H9 (cell line): ENCODE measurements around the gene DGKH. TPM values are rescaled to one million over a fixed set of nuclear protein-coding genes. Genes with fewer than 3 reads are reported as not detected.

Experiments used
- DNase-seq: peaks from one replicate; pipeline ENCODE4 v3.0.0-alpha.2; 2017
- H2AFZ ChIP-seq: one replicate; pipeline ENCODE4 v1.6.1; 2013; ENCODE audit warnings: mild to moderate bottlenecking, low read length, control low read depth, moderate library complexity
- H2AK5ac ChIP-seq: 2 replicates; pipeline ENCODE4 v1.6.1; 2013; ENCODE audit warnings: low read length, control low read depth, mixed read lengths; ENCODE audit not compliant: insufficient read length
- H2BK120ac ChIP-seq: one replicate; pipeline ENCODE4 v1.6.1; 2013; ENCODE audit warnings: low read depth, mild to moderate bottlenecking, low read length, control low read depth, inconsistent platforms; ENCODE audit not compliant: poor library complexity, severe bottlenecking
- H2BK12ac ChIP-seq: 2 replicates; pipeline ENCODE4 v1.6.1; 2013; ENCODE audit warnings: low read length, control low read depth, mixed read lengths, low read depth; ENCODE audit not compliant: insufficient read length
- H2BK15ac ChIP-seq: 2 replicates; pipeline ENCODE4 v1.6.1; 2013; ENCODE audit warnings: low read depth, low read length, control low read depth
- H2BK20ac ChIP-seq: one replicate; pipeline ENCODE4 v1.6.1; 2013; ENCODE audit warnings: low read depth, mild to moderate bottlenecking, low read length, control low read depth, inconsistent platforms; ENCODE audit not compliant: poor library complexity, severe bottlenecking
- H2BK5ac ChIP-seq: 2 replicates; pipeline ENCODE4 v1.6.1; 2013; ENCODE audit warnings: low read length, control low read depth, mixed read lengths; ENCODE audit not compliant: insufficient read length
- H3K14ac ChIP-seq: 2 replicates; pipeline ENCODE4 v1.6.1; 2013; ENCODE audit warnings: low read length, control low read depth; ENCODE audit not compliant: insufficient read depth
- H3K18ac ChIP-seq: 2 replicates; pipeline ENCODE4 v1.6.1; 2013; ENCODE audit warnings: low read depth, mild to moderate bottlenecking, mixed read lengths, low read length, control low read depth; ENCODE audit not compliant: insufficient read length
- H3K23ac ChIP-seq: 2 replicates; pipeline ENCODE4 v1.6.1; 2013; ENCODE audit warnings: low read length, control low read depth, mixed read lengths, low read depth; ENCODE audit not compliant: insufficient read length
- H3K23me2 ChIP-seq: 2 replicates; pipeline ENCODE4 v1.6.1; 2013; ENCODE audit warnings: low read depth, mild to moderate bottlenecking, mixed read lengths, low read length, control low read depth; ENCODE audit not compliant: insufficient read length, poor library complexity, severe bottlenecking
- H3K27ac ChIP-seq: 2 replicates; pipeline ENCODE4 v1.5.1; 2013; ENCODE audit warnings: low read length, control low read depth, mixed read lengths, low read depth; ENCODE audit not compliant: insufficient read length
- H3K27me3 ChIP-seq: 2 replicates; pipeline ENCODE4 v1.6.1; 2013; ENCODE audit warnings: low read length, control low read depth, inconsistent platforms; ENCODE audit not compliant: insufficient read depth
- H3K4ac ChIP-seq: 2 replicates; pipeline ENCODE4 v1.6.1; 2013; ENCODE audit warnings: low read depth, mild to moderate bottlenecking, control low read depth, inconsistent platforms, low read length, moderate library complexity
- H3K4me1 ChIP-seq: 2 replicates; pipeline ENCODE4 v1.6.1; 2013; ENCODE audit warnings: low read length, control low read depth, inconsistent platforms; ENCODE audit not compliant: insufficient read depth
- H3K4me2 ChIP-seq: 2 replicates; pipeline ENCODE4 v1.6.1; 2013; ENCODE audit warnings: low read length, control low read depth, mixed read lengths; ENCODE audit not compliant: insufficient read length, insufficient read depth
- H3K56ac ChIP-seq: 2 replicates; pipeline ENCODE4 v1.6.1; 2013; ENCODE audit warnings: low read depth, mild to moderate bottlenecking, mixed read lengths, low read length, control low read depth; ENCODE audit not compliant: insufficient read length
- H3K79me1 ChIP-seq: 2 replicates; pipeline ENCODE4 v1.6.1; 2013; ENCODE audit warnings: low read depth, mild to moderate bottlenecking, moderate library complexity, low read length, control low read depth, inconsistent platforms; ENCODE audit not compliant: insufficient read depth, poor library complexity, severe bottlenecking
- H3K79me2 ChIP-seq: 2 replicates; pipeline ENCODE4 v1.6.1; 2013; ENCODE audit warnings: low read length, control low read depth, inconsistent platforms; ENCODE audit not compliant: insufficient read depth
- H3K9ac ChIP-seq: 2 replicates; pipeline ENCODE4 v1.6.1; 2013; ENCODE audit warnings: low read length, control low read depth, mixed read lengths; ENCODE audit not compliant: insufficient read length; ENCODE audit errors: extremely low read depth
- H3K9me3 ChIP-seq: one replicate; pipeline ENCODE4 v1.6.1; 2013; ENCODE audit warnings: low read depth, low read length, inconsistent platforms; ENCODE audit not compliant: control insufficient read depth
- H3T11ph ChIP-seq: one replicate; pipeline ENCODE4 v1.6.1; 2013; ENCODE audit warnings: mild to moderate bottlenecking, low read length, control low read depth, inconsistent platforms
- H4K20me1 ChIP-seq: one replicate; pipeline ENCODE4 v1.6.1; 2013; ENCODE audit not compliant: control insufficient read depth, insufficient read length, insufficient read depth
- H4K5ac ChIP-seq: 2 replicates; pipeline ENCODE4 v1.6.1; 2013; ENCODE audit warnings: low read depth, mild to moderate bottlenecking, mixed read lengths, low read length, control low read depth; ENCODE audit not compliant: insufficient read length
- H4K8ac ChIP-seq: replicated peaks from 2 replicates; pipeline ENCODE4 v1.6.1; 2013; ENCODE audit warnings: low read length, control low read depth, mixed read lengths, low read depth; ENCODE audit not compliant: insufficient read length
- H4K91ac ChIP-seq: 2 replicates; pipeline ENCODE4 v1.6.1; 2013; ENCODE audit warnings: low read depth, mild to moderate bottlenecking, moderate library complexity, mixed read lengths, low read length, control low read depth; ENCODE audit not compliant: insufficient read length
- H3K27ac Mint-ChIP-seq, 3 experiments: 2 replicates in 2 of 3; 3 replicates in 1 of 3; pipeline ENCODE4 v1.8.0; 2020 to 2021; ENCODE audit warnings: mixed read lengths in 3 of 3, mild to moderate bottlenecking in 1 of 3, moderate library complexity in 1 of 3
- H3K27me3 Mint-ChIP-seq: 2 replicates; pipeline ENCODE4 v1.8.0; 2021; ENCODE audit warnings: low read depth, mild to moderate bottlenecking, moderate library complexity, mixed read lengths
- H3K36me3 Mint-ChIP-seq, 3 experiments: 2 replicates in 2 of 3; 3 replicates in 1 of 3; pipeline ENCODE4 v1.8.0; 2020 to 2021; ENCODE audit warnings: low read depth in 3 of 3, mixed read lengths in 3 of 3; ENCODE audit not compliant: insufficient read depth in 1 of 3
- H3K4me1 Mint-ChIP-seq, 2 experiments: 2 replicates each; pipeline ENCODE4 v1.8.0; 2020; ENCODE audit warnings: mixed read lengths in 2 of 2
- H3K4me3 Mint-ChIP-seq, 2 experiments: 2 replicates in 1 of 2; 3 replicates in 1 of 2; pipeline ENCODE4 v1.8.0; 2020 to 2021; ENCODE audit warnings: mild to moderate bottlenecking in 2 of 2, mixed read lengths in 2 of 2, moderate library complexity in 1 of 2
- H3K9me3 Mint-ChIP-seq, 2 experiments: 2 replicates in 1 of 2; 3 replicates in 1 of 2; pipeline ENCODE4 v1.8.0; 2020; ENCODE audit warnings: mild to moderate bottlenecking in 2 of 2, mixed read lengths in 2 of 2, moderate library complexity in 1 of 2
- CTCF ChIP-seq: fragments of 200-600 bp; sonication (generic); conservative IDR thresholded peaks from 3 replicates; pipeline ENCODE4 v1.8.0; 2021; ENCODE audit warnings: antibody characterized with exemption, mild to moderate bottlenecking
- WGBS: extraction: QIAGEN DNeasy Blood & Tissue Kit; methylation state at CpG from one replicate; pipeline ENCODE4 v1.1.7; 2013; ENCODE audit warnings: missing lambda C conversion rate, low lambda C conversion rate, mixed read lengths; ENCODE audit not compliant: insufficient read length; ENCODE audit errors: extremely low coverage; 5-methylcytosine and 5-hydroxymethylcytosine counted together
- total RNA-seq: library from RNA; stranded (reverse); gene quantifications from 2 replicates; pipeline ENCODE4 v1.2.1, GENCODE V29; 2021

Gene DGKH
- total RNA-seq, 1 experiment from 2014 or later = 8.6 TPM

- TF ChIP-seq CTCF = no peak
- H3T11ph ChIP-seq = no peak overlapping the region
- H4K5ac ChIP-seq = no peak overlapping the region
- H3K9me3 Mint-ChIP-seq = no peaks in the 10 kb centered on the region
- H4K20me1 ChIP-seq = no peaks in the 10 kb centered on the region
- no peak overlapping the region for H2AFZ ChIP-seq
- H3K4me2 ChIP-seq = no peak overlapping the region
- no peak for DNase-seq
- no peak overlapping the region for H2BK5ac ChIP-seq
- peaks cover 2% of the 10 kb centered on the region in 2 experiments; a peak in 2 of 4 replicates for H3K4me1 Mint-ChIP-seq
- H2BK120ac ChIP-seq = no peak overlapping the region
- no peak overlapping the region for H2BK12ac ChIP-seq
- no peaks in the 10 kb centered on the region for H3K23me2 ChIP-seq
- H3K4me3 Mint-ChIP-seq = no peak overlapping the region
- no peak overlapping the region for H3K27ac ChIP-seq
- H2BK20ac ChIP-seq = no peak overlapping the region
- no peaks in the 10 kb centered on the region for H3K79me2 ChIP-seq
- no peaks in the 10 kb centered on the region for H3K9me3 ChIP-seq
- no peaks in the 10 kb centered on the region for H3K79me1 ChIP-seq
- H3K27ac Mint-ChIP-seq = peak overlapping the region in 1 of 3 experiments; percentile 19; a peak in 1 of 7 replicates
- no peaks in the 10 kb centered on the region; the same call in 1 of the 2 replicates for H3K27me3 Mint-ChIP-seq
- no peaks in the 10 kb centered on the region for H3K4me1 ChIP-seq
- no peak overlapping the region for H4K91ac ChIP-seq
- H2AK5ac ChIP-seq = no peak overlapping the region
- H3K56ac ChIP-seq = no peak overlapping the region
- no peak overlapping the region for H3K23ac ChIP-seq
- no CpG with 5 or more reads among the region's 3 CpGs for WGBS
- no peak overlapping the region for H3K4ac ChIP-seq
- H3K36me3 Mint-ChIP-seq = no peaks in the 10 kb centered on the region
- H3K18ac ChIP-seq = no peak overlapping the region
- H2BK15ac ChIP-seq = no peak overlapping the region; the same call in 1 of the 2 replicates
- H3K9ac ChIP-seq = no peak overlapping the region
- no peak overlapping the region for H3K14ac ChIP-seq
- H4K8ac ChIP-seq = no peak overlapping the region
- no peaks in the 10 kb centered on the region for H3K27me3 ChIP-seq
Observed at GRCh38 chr13:42028113-42028799, 20.2 kb upstream of the DGKH start.
